K562 (cell line): ENCODE data around the gene PTPN7. TPM values are rescaled to one million over a fixed set of nuclear protein-coding genes. Genes with fewer than 3 reads are reported as not detected.

Experiments used
- BRCA1 ChIP-seq, 2 experiments: fragments of 450-650 bp in 1 of 2; sonication (generic) in 1 of 2; formaldehyde crosslinking in 1 of 2; IDR thresholded peaks; 2 replicates each; pipeline versions ENCODE4 v1.5.0 to v1.6.1; 2017 to 2020; ENCODE audit warnings: mild to moderate bottlenecking in 1 of 2, missing genetic modification reagents in 1 of 2
- CBX3 ChIP-seq, 2 experiments: IDR thresholded peaks; 1 replicate in 1 of 2; 2 replicates in 1 of 2; pipeline ENCODE4 v1.6.1; 2012; ENCODE audit warnings: inconsistent platforms in 2 of 2, low read length in 2 of 2, borderline replicate concordance in 1 of 2, control low read depth in 1 of 2
- CSDE1 ChIP-seq, 2 experiments: fragments of 450-650 bp; IDR thresholded peaks; 2 replicates each; pipeline ENCODE4 v1.6.1; 2016; ENCODE audit warnings: mild to moderate bottlenecking in 1 of 2
- ETS2 ChIP-seq: IDR thresholded peaks from 2 replicates; pipeline ENCODE4 v1.6.1; 2016; ENCODE audit warnings: borderline replicate concordance, missing genetic modification characterization, mild to moderate bottlenecking, moderate library complexity, missing compliant biosample characterization; ENCODE audit not compliant: poor library complexity, severe bottlenecking
- EZH2 ChIP-seq: IDR thresholded peaks from 2 replicates; pipeline ENCODE4 v1.6.1; 2012; ENCODE audit warnings: low read depth, mild to moderate bottlenecking, inconsistent platforms, low read length, borderline replicate concordance
- JUNB ChIP-seq: fragments of 450-650 bp; formaldehyde crosslinking; conservative IDR thresholded peaks from 2 replicates; pipeline ENCODE4 v1.4.0; 2020; ENCODE audit warnings: mild to moderate bottlenecking
- KLF1 ChIP-seq: fragments of 450-650 bp; IDR thresholded peaks from 2 replicates; pipeline ENCODE4 v1.6.1; 2016; ENCODE audit warnings: missing genetic modification characterization, missing compliant biosample characterization
- MTA3 ChIP-seq: fragments of 450-650 bp; formaldehyde crosslinking; IDR thresholded peaks from 2 replicates; pipeline ENCODE4 v1.6.1; 2017; ENCODE audit warnings: mild to moderate bottlenecking, borderline replicate concordance
- RBM14 ChIP-seq: fragments of 200-400 bp; formaldehyde crosslinking; IDR thresholded peaks from 2 replicates; pipeline ENCODE4 v1.6.1; 2018; ENCODE audit warnings: low read depth, mild to moderate bottlenecking, low read length, moderate library complexity, borderline replicate concordance; ENCODE audit not compliant: insufficient read depth
- STAT5A ChIP-seq: IDR thresholded peaks from 2 replicates; pipeline ENCODE4 v1.6.1; 2012; ENCODE audit warnings: low read length, inconsistent platforms, borderline replicate concordance
- TAL1 ChIP-seq: fragments of 450-650 bp; IDR thresholded peaks from 2 replicates; pipeline ENCODE4 v1.6.1; 2016; ENCODE audit warnings: mild to moderate bottlenecking
- TARDBP ChIP-seq: fragments of 450-650 bp; IDR thresholded peaks from 2 replicates; pipeline ENCODE4 v1.6.1; 2016
- TBP ChIP-seq: optimal IDR thresholded peaks from 2 replicates; pipeline ENCODE3; 2011; ENCODE audit warnings: low read depth, low read length, improper control_type of control experiment
- XRCC3 ChIP-seq: fragments of 450-650 bp; IDR thresholded peaks from 2 replicates; pipeline ENCODE4 v1.6.1; 2017; ENCODE audit warnings: mild to moderate bottlenecking, moderate library complexity
- ZC3H4 ChIP-seq: sonication (generic); formaldehyde crosslinking; IDR thresholded peaks from 2 replicates; pipeline ENCODE4 v1.9.0; 2021; ENCODE audit warnings: missing genetic modification reagents, borderline replicate concordance
- ZFP36 ChIP-seq: fragments of 150-350 bp; IDR thresholded peaks from 2 replicates; pipeline ENCODE4 v1.6.1; 2018; ENCODE audit warnings: low read length, low read depth; ENCODE audit not compliant: partially characterized antibody
- ZNF121 ChIP-seq: sonication (generic); formaldehyde crosslinking; conservative IDR thresholded peaks from 2 replicates; pipeline ENCODE4 v1.8.0; 2022; ENCODE audit warnings: missing genetic modification reagents
- ZNF239 ChIP-seq: fragments of 250-450 bp; sonication (Bioruptor Pico); IDR thresholded peaks from 2 replicates; pipeline ENCODE4 v1.4.0; 2020; ENCODE audit warnings: mild to moderate bottlenecking
- ZNF583 ChIP-seq: fragments of 250-450 bp; sonication (Bioruptor Pico); IDR thresholded peaks from 2 replicates; pipeline ENCODE4 v1.4.0; 2020
- ZNF75A ChIP-seq: fragments of 450-650 bp; formaldehyde crosslinking; IDR thresholded peaks from 2 replicates; pipeline ENCODE4 v1.4.0; 2020; ENCODE audit warnings: mild to moderate bottlenecking
- ZNF766 ChIP-seq: fragments of 200-800 bp; sonication (Bioruptor generic); conservative IDR thresholded peaks from 2 replicates; pipeline ENCODE4 v1.6.1; 2016; ENCODE audit warnings: missing genetic modification characterization, missing compliant biosample characterization
- polyA plus RNA-seq, 8 experiments: library from polyadenylated mRNA; depleted of rRNA in 4 of 8; stranded (reverse) in 5 of 8; unstranded in 3 of 8; fragments of >200 nt; fragmentation: Nextera tagmentation in 2 of 8; fragmentation: Illumina TruSeq in 1 of 8; extraction: Ambion mirVana in 2 of 8; extraction: Trizol in 1 of 8; gene quantifications; 2 replicates each; pipeline versions ENCODE4 v1.2.1 to v1.2.3, GENCODE V29; 2011 to 2014; ENCODE audit warnings: inconsistent platforms in 1 of 8, missing spikeins in 1 of 8
- total RNA-seq, 7 experiments: library from RNA; depleted of rRNA in 6 of 7; stranded (reverse); fragments of >200 nt in 6 of 7; fragmentation: Illumina TruSeq in 2 of 7; extraction: Trizol in 2 of 7; gene quantifications; 2 replicates each; pipeline versions ENCODE4 v1.2.1 to v1.2.3, GENCODE V29; 2011 to 2021; ENCODE audit warnings: low replicate concordance in 1 of 7
- TF ChIP-seq, protein P1 (sequence below): fragments of 250-450 bp; sonication (Bioruptor Pico); IDR thresholded peaks from 2 replicates; pipeline ENCODE4 v1.5.0; 2020; ENCODE audit warnings: mild to moderate bottlenecking
- TF ChIP-seq, protein P2 (sequence below): fragments of 250-450 bp; sonication (Bioruptor Pico); IDR thresholded peaks from 2 replicates; pipeline ENCODE4 v1.4.0; 2020

PTPN7 gene
- total and polyA plus RNA-seq, 9 of the 15 experiments (the other 6 are each of a cell fraction or from before 2014, with no cell fraction given), result 18.7 to 144 (median 120) TPM

DNA sequence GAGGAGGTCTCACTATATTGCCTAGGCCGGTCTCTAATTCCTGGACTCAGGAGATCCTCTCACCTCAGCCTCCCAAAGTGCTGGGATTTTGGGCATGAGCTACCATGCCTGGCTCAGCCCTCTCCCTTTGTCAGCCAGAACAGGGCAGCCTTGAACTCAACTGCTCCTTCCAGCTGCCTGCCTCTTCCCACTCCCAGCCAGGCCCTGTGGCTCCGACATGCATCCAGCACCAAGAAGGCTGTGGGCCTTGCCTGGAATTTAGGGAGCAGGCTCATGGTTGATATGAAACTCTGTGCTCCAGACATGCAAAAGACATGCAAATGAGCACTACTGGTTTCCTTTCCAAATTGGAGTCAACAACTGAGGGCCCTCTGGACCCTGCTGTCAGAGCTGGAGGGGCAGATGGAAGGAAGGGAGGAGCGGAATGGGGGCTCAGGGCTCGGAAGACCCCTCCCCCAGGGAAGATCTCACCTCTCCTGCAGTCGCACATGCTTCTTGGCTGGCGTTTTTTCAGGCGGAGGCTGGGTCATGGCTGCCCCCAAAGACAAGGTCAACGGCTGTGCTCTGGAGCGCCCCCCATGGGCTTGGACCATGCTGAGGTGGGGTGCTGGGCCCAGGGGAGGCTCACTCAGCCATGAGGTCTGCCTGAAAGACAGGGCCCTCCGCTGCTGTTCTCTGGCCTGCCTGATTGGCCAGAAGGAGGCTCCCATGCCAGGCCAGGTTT lies 1.4 kb downstream of the PTPN7 start (continued):
- TF ChIP-seq, protein P1, sequence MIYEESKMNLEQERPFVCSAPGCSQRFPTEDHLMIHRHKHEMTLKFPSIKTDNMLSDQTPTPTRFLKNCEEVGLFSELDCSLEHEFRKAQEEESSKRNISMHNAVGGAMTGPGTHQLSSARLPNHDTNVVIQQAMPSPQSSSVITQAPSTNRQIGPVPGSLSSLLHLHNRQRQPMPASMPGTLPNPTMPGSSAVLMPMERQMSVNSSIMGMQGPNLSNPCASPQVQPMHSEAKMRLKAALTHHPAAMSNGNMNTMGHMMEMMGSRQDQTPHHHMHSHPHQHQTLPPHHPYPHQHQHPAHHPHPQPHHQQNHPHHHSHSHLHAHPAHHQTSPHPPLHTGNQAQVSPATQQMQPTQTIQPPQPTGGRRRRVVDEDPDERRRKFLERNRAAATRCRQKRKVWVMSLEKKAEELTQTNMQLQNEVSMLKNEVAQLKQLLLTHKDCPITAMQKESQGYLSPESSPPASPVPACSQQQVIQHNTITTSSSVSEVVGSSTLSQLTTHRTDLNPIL (CRISPR knock-in tag), result no peak
- TF ChIP-seq ZC3H4 (no peak), ZNF583 (peak; percentile 81), RBM14 (no peak), TAL1 (no peak), EZH2 (no peak), CSDE1 (IDR thresholded peaks at IDR 0.05) (0 out of 4 replicates have a peak, but pooled peaks of 1 of the 2 experiments have one; percentile 13), XRCC3 (no peak), KLF1 (tag) (no peak; the same call in 1 of the 2 replicates), ZNF239 (CRISPR knock-in tag) (no peak; the same call in 1 of the 2 replicates), JUNB (CRISPR knock-in tag) (no peak), ZNF766 (CRISPR knock-in tag) (peak; percentile 63; the same call in 1 of the 2 replicates), BRCA1 (IDR thresholded peaks at IDR 0.05) (no peak), BRCA1 (CRISPR knock-in tag; IDR thresholded peaks at IDR 0.05) (no peak), MTA3 (peak; percentile 73; the same call in 1 of the 2 replicates), TARDBP (no peak), TBP (peak; percentile 72), ZFP36 (no peak), ZNF75A (CRISPR knock-in tag) (no peak; the same call in 1 of the 2 replicates), ETS2 (tag) (no peak), CBX3 (IDR thresholded peaks at IDR 0.05; ENCODE audit: borderline replicate concordance in 1 of 2, low read length in 2 of 2) (peak in 1 of 2 experiments; percentile 91; a peak in 2 of 3 replicates), STAT5A (no peak), ZNF121 (CRISPR knock-in tag) (no peak)
- TF ChIP-seq, protein P2, sequence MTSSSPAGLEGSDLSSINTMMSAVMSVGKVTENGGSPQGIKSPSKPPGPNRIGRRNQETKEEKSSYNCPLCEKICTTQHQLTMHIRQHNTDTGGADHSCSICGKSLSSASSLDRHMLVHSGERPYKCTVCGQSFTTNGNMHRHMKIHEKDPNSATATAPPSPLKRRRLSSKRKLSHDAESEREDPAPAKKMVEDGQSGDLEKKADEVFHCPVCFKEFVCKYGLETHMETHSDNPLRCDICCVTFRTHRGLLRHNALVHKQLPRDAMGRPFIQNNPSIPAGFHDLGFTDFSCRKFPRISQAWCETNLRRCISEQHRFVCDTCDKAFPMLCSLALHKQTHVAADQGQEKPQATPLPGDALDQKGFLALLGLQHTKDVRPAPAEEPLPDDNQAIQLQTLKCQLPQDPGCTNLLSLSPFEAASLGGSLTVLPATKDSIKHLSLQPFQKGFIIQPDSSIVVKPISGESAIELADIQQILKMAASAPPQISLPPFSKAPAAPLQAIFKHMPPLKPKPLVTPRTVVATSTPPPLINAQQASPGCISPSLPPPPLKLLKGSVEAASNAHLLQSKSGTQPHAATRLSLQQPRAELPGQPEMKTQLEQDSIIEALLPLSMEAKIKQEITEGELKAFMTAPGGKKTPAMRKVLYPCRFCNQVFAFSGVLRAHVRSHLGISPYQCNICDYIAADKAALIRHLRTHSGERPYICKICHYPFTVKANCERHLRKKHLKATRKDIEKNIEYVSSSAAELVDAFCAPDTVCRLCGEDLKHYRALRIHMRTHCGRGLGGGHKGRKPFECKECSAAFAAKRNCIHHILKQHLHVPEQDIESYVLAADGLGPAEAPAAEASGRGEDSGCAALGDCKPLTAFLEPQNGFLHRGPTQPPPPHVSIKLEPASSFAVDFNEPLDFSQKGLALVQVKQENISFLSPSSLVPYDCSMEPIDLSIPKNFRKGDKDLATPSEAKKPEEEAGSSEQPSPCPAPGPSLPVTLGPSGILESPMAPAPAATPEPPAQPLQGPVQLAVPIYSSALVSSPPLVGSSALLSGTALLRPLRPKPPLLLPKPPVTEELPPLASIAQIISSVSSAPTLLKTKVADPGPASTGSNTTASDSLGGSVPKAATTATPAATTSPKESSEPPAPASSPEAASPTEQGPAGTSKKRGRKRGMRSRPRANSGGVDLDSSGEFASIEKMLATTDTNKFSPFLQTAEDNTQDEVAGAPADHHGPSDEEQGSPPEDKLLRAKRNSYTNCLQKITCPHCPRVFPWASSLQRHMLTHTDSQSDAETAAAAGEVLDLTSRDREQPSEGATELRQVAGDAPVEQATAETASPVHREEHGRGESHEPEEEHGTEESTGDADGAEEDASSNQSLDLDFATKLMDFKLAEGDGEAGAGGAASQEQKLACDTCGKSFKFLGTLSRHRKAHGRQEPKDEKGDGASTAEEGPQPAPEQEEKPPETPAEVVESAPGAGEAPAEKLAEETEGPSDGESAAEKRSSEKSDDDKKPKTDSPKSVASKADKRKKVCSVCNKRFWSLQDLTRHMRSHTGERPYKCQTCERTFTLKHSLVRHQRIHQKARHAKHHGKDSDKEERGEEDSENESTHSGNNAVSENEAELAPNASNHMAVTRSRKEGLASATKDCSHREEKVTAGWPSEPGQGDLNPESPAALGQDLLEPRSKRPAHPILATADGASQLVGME (CRISPR knock-in tag), result no peak; the same call in 1 of the 2 replicates
